Ishikawa (cell line): ENCODE data around the gene SBNO2.

Experiments
- CEBPB ChIP-seq: IDR thresholded peaks from 2 replicates; pipeline ENCODE4 v1.6.1; 2012
- CREB1 ChIP-seq: IDR thresholded peaks from 2 replicates; pipeline ENCODE4 v1.6.1; 2012; ENCODE audit warnings: low read depth
- EGR1 ChIP-seq: IDR thresholded peaks from 2 replicates; pipeline ENCODE4 v1.6.1; 2012
- EP300 ChIP-seq: IDR thresholded peaks from 2 replicates; pipeline ENCODE4 v1.6.1; 2012; ENCODE audit warnings: borderline replicate concordance
- FOXM1 ChIP-seq: IDR thresholded peaks from 2 replicates; pipeline ENCODE4 v1.6.1; 2012; ENCODE audit warnings: low read depth, borderline replicate concordance
- MAX ChIP-seq: IDR thresholded peaks from 2 replicates; pipeline ENCODE4 v1.6.1; 2012
- NFIC ChIP-seq: IDR thresholded peaks from 2 replicates; pipeline ENCODE4 v1.6.1; 2012
- RAD21 ChIP-seq: IDR thresholded peaks from 2 replicates; pipeline ENCODE4 v1.6.1; 2012; ENCODE audit warnings: low read depth
- REST ChIP-seq: IDR thresholded peaks from 2 replicates; pipeline ENCODE4 v1.6.1; 2012; ENCODE audit warnings: low read depth, mild to moderate bottlenecking
- TAF1 ChIP-seq: IDR thresholded peaks from 2 replicates; pipeline ENCODE4 v1.6.1; 2012; ENCODE audit warnings: low read depth, mild to moderate bottlenecking
- TCF12 ChIP-seq: IDR thresholded peaks from 2 replicates; pipeline ENCODE4 v1.6.1; 2012; ENCODE audit warnings: low read depth
- TEAD4 ChIP-seq: IDR thresholded peaks from 2 replicates; pipeline ENCODE4 v1.6.1; 2012
- USF1 ChIP-seq: IDR thresholded peaks from 2 replicates; pipeline ENCODE4 v1.6.1; 2012
- YY1 ChIP-seq: IDR thresholded peaks from 2 replicates; pipeline ENCODE4 v1.6.1; 2012; ENCODE audit warnings: low read depth
- ZBTB7A ChIP-seq: IDR thresholded peaks from 2 replicates; pipeline ENCODE4 v1.6.1; 2012; ENCODE audit warnings: low read depth

The SBNO2 gene

GRCh38 chr19:1118999-1119398, 55.1 kb downstream of the SBNO2 start:
- TF ChIP-seq ZBTB7A: no peak
- TF ChIP-seq MAX: no peak
- no peak for TF ChIP-seq CREB1
- no peak for TF ChIP-seq EGR1
- TF ChIP-seq RAD21: no peak
- TF ChIP-seq TEAD4: no peak
- no peak for TF ChIP-seq REST
- TF ChIP-seq CEBPB: no peak
- TF ChIP-seq NFIC: no peak
- no peak for TF ChIP-seq TAF1
- no peak for TF ChIP-seq YY1
- no peak for TF ChIP-seq EP300
- TF ChIP-seq TCF12: no peak
- no peak for TF ChIP-seq FOXM1
- no peak for TF ChIP-seq USF1

GRCh38 chr19:1117654-1118053, 56.4 kb downstream of the SBNO2 start:
- TF ChIP-seq NFIC: no peak
- TF ChIP-seq YY1: no peak
- TF ChIP-seq MAX: no peak
- no peak for TF ChIP-seq USF1
- no peak for TF ChIP-seq EP300
- TF ChIP-seq TAF1: no peak
- no peak for TF ChIP-seq TEAD4
- TF ChIP-seq REST: no peak
- TF ChIP-seq ZBTB7A: no peak
- no peak for TF ChIP-seq EGR1
- no peak for TF ChIP-seq RAD21
- TF ChIP-seq CREB1: no peak
- no peak for TF ChIP-seq FOXM1
- TF ChIP-seq TCF12: no peak
- TF ChIP-seq CEBPB: no peak

- TF ChIP-seq FOXM1 (no peak), ZBTB7A (0 out of 2 replicates have a peak, but pooled peaks have one; percentile 11)
These were observed 57.1 kb downstream of the SBNO2 start for GRCh38 chr19:1116726-1117581.

GRCh38 chr19:1115646-1116420, 58.2 kb downstream of the SBNO2 start:
- TF ChIP-seq TAF1 (no peak), USF1 (no peak), FOXM1 (no peak), YY1 (no peak), TCF12 (no peak), TEAD4 (no peak), NFIC (no peak), EGR1 (no peak), EP300 (no peak), CREB1 (no peak), RAD21 (no peak), MAX (no peak), REST (no peak), CEBPB (no peak), ZBTB7A (no peak)
